GM19238 (cell line): ENCODE data around the gene WRAP53.

Experiments used
- DNase-seq: peaks from one replicate; pipeline ENCODE4 v3.0.0; 2011; ENCODE audit warnings: low spot score; ENCODE audit not compliant: insufficient read length

Gene WRAP53

DNA sequence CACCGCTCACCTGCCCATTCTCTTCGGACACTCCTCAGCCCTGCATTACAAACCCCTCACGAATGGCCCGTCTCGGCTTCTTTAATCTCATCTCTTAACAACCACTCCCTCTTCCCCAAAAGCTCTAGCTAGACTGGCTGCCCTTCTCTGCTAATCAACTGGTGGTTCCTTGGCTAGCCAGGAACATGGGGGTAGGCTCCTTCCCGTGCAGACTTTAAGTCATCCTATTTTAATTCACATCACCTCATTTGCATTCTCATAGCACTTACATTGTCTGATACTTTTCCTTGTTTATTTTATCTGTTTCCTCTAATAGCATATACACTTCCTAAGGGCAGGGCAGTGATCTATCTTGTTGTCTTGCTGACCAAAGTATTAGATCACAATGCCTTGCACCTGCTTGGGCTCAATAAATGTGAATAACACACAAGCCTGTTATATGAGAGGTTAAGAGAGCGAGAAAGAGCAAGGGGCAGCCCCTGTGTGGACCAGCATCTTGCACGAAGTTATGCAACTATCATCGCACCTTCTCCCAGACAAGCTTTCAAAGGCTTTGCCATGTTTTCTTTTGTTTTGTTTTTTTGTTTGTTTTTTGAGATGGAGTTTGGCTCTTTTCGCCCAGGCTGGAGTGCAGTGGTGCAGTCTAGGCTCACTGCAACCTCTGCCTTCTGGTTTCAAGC is 10.7 kb upstream of the WRAP53 start:
- no peak for DNase-seq

DNA sequence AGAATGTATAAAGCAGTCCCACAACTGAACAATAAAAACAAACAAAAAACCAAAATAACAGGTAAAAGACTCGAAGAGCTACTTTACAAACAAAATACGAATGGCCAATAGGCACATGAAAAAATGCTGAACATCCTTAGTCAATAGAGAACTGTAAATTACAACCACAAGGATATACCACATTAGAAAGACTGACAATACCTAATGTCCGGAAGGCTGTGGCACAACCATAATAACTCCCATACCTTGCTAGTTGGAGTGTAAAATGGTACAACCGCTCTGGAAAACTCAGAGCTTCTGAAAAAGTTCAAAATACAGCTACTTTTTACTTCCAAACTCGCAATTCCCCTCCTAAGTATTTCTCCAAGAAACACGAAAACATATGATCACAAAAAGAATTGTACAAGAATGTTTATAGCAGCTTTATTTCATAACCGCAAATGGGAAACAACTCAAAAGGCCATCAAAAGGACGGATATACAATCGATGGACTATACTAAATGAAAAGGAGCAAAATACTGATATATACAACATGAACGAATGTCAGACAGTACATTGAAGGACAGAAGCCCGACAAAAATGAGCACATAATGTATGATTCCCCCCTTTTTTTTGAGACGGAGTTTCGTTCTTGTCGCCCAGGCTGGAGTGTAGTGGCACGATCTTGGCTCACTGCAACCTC is 3.3 kb upstream of the WRAP53 start:
- no peak for DNase-seq

DNA sequence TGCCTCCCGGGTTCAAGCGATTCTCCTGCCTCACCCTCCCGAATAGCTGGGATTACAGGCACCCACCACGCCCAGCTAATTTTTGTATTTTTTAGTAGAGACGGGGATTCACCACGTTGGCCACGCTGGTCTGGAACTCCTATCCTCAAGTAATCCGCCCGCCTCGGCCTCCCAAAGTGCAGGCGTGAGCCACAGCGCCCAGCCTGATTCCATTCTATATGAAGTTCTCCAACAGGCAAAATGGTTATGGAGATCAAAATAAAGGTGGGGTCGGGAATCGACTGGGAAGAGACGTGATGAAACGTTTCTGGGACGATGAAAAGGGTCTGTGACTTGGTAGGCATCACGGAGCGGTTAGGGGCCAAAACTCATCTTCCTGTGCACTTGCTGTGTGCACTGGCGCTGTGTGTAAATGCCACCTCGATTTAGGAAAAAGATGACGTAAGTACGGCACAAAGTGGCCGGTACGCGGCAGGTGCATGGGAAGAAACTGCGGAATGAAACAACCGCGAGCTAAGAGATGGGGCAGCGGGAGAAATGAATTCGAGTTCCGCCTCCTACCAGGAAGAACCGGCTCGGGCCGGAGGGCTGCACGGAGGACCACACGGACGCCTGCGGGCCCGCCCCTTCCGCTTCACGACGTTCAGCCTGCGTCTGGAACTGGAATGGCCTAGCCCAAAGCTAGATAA is 2.6 kb upstream of the WRAP53 start:
- DNase-seq: peak; percentile 80

DNA sequence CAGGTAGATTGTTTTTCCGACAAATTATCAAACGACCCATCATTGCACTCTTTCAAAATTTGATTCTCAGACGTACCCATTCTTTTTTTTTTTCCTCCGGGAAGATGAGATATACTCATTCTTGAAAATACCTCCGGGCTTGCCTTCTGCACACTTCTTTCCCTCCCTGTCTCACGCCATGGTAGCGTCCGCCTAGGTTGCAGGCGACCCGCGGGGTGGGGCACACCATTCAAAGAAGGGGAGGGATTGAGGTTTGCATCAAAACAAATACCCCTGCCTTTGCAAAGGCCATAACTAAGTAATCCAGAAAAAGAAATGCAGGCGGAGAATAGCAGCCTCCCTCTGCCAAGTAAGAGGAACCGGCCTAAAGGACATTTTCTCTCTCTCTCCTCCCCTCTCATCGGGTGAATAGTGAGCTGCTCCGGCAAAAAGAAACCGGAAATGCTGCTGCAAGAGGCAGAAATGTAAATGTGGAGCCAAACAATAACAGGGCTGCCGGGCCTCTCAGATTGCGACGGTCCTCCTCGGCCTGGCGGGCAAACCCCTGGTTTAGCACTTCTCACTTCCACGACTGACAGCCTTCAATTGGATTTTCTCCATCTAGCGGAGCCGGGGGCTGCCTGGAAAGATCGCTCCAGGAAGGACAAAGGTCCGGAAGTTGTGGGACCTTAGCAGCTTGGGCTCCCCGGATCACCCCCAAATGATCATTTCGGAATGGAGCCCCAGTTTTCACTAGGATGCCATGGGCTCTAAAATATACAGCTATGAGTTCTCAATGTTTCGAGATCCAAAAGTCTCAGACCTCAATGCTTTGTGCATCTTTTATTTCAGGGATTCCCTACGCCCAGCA is 1.8 kb upstream of the WRAP53 start:
- peak; percentile 49 for DNase-seq

DNA sequence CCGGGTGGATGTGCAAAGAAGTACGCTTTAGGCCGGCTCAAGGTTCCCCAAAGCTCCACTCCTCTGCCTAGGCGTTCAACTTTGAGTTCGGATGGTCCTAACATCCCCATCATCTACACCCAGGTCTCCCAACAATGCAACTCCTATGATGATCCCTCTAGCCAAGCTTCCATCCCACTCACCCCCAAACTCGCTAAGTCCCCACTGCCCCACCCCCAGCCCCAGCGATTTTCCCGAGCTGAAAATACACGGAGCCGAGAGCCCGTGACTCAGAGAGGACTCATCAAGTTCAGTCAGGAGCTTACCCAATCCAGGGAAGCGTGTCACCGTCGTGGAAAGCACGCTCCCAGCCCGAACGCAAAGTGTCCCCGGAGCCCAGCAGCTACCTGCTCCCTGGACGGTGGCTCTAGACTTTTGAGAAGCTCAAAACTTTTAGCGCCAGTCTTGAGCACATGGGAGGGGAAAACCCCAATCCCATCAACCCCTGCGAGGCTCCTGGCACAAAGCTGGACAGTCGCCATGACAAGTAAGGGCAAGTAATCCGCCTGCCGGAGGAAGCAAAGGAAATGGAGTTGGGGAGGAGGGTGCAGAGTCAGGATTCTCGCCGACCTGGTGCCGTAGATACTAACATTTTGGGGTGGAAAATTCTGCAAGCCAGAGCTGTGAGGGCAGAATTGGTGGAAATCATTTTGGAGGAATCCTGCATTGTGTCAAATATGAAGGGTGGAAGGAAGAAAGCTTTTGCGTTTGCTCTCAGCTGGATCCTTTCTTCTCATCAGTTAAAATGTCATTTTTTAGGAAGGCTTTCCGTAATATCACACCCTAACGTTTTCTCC is 987 bp upstream of the WRAP53 start, which contains the start of gene TP53:
TSS of gene TP53 (minus strand) at position 419 of the 836 bp plus-strand sequence. CDS start 10,896 bp downstream, outside the sequence.
- DNase-seq: peak; percentile 63

DNA sequence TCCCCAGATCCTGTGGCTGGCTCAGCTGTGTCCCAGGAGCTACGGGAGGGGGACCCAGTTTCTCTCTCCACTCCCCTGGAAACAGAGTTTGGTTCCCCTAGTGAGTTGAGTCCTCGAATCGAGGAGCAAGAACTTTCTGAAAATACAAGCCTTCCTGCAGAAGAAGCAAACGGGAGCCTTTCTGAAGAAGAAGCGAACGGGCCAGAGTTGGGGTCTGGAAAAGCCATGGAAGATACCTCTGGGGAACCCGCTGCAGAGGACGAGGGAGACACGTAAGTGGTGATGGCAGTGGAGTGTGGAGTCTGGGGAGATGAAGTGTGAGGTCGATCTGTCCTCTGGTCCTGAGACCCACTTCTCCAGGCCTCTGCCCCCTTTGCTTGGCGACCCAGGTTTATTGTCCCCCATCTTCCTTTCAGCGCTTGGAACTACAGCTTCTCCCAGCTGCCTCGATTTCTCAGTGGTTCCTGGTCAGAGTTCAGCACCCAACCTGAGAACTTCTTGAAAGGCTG is 585 bp downstream of the WRAP53 start:
- DNase-seq: no peak

DNA sequence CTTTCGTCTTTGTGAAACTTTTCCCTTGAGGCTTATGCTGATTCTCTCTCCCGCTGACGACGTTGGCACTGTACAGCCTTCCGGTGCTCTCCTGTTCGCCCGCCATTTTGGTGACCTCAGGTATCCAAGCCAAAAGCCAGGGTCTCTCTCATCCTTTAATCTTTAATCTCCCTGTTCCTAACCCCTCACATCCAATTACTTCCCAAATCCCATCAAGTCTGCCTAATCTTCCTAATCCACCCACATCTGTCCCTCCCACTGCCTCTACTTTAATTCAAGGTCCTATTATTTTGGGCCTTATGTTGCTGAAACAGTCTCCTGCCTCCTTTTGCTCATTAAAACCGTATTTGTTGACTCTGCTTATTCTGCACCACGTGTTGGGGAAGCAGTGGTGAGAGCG is 7.3 kb downstream of the WRAP53 start:
- DNase-seq: no peak

DNA sequence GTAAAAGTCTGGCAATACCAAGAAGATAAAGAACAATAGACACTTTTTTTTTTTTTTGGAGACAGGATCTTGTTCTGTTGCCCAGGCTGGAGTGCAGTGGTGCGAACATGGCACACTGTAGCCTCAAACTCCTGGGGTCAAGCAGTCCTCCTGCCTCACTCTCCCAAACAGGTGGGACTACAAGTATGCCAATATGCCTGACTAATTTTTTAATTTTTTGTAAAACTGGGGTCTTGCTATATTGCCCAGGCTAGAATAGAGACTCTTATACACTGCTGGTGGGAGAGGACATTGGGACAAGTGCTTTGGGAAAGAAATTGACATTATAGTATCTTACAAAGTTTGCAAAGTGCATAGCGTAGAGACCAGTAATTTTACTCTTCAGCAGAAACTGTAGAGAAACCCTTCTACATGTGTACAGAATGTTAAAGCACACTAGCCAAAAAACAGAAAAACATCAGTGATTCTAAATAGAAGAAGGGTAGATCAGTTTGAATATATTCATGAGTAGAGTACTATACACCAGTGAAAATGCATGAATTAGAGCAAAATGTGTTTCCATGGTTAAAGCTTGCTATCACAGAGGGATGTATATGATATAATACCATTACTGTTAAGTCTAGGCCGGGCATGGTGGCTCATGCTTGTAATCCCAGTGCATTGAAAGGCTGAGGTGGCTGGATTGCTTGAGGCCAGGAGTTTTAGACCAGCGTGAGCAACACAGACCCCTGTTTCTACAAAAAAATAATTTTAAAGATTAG is 9.7 kb downstream of the WRAP53 start:
- DNase-seq: no peak

DNA sequence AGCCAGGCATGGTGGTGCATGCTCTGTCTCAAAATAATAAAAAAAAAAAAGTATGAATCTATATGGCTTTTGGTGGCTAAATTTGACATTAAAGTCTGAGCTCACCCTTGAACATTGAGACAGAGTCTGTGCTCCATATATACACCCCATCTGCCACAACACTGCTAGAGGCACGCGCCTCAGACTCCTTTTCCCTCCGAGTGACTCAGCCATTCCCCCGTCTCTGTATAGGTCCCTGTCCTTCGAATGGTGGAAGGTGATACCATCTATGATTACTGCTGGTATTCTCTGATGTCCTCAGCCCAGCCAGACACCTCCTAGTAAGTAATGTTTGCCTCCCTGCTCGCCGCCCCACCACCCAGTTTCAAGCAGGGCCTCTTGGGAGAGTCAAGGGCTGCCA is 12.2 kb downstream of the WRAP53 start:
- DNase-seq: no peak

DNA sequence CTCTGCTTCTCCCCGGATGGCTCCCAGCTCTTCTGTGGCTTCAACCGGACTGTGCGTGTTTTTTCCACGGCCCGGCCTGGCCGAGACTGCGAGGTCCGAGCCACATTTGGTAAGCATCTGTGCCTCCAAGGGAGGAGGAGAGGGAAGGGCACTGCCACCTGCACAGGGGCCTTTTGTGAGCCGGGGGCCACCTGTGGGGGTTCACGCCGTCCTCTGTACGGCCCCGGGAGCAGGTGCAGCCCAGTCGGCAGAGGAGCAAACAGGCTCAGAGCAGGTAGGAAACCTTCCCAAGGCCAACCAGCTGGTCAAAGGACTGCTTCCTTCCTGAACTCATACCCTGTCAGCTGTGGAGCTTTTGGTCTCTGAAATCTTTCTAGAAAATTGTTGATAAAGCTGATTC is 13.4 kb downstream of the WRAP53 start:
- no peak for DNase-seq

DNA sequence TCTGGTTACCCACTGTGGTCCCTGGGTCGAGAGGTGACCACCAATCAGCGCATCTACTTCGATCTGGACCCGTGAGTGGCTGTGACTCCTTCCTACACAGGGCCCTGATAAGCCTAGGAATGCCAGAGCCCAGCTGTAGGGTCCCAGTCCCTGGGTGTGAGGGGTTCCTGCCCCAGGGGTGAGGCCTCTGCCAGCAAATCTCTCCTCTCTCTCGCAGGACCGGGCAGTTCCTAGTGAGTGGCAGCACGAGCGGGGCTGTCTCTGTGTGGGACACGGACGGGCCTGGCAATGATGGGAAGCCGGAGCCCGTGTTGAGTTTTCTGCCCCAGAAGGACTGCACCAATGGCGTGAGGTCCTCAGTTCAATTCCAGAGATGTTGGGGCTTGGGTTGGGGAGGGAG is 14.5 kb downstream of the WRAP53 start:
- no peak for DNase-seq

DNA sequence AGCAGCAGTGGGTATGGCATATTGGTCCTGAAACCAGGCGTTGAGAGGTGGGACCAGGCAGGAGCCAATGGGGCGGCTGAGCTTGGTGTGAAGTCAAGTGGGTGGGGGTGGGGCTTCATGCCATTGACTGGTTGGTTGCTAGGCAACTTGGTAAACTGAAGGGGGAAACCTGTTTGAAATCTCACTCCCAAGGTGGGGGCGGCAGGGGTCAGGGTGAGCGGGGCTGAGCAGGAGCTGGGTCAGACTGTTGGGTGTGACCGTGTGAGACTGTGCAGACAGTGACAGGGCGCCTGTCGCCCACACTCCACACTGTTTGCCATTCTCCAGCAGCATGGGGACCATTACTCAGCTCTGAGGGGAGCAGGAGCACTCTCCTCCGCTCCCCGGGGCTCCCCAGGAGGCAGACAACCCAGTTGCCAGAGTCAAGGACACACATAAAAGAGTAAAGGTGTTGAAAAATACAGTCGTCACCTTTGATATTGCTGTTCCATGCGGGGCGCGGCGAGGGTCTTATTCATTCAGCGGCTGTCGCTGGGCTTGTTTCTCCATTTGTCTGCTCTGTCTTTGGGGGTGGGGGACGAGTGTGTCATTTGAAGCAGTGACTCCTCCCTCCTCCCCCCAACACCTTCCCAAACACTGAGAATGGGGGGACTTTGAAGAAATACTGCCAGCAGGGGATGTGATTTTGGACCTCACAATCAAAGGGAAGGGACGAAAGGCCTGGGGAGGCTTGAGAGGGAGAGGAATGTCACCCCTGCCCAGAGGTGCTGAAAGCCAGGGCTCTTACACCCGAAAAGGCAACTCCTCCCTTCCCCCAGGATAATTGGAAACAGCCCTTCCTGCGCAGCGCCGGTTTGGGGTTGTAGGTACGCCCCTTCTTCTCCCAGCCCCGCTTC is 15.6 kb downstream of the WRAP53 start:
- no peak for DNase-seq

DNA sequence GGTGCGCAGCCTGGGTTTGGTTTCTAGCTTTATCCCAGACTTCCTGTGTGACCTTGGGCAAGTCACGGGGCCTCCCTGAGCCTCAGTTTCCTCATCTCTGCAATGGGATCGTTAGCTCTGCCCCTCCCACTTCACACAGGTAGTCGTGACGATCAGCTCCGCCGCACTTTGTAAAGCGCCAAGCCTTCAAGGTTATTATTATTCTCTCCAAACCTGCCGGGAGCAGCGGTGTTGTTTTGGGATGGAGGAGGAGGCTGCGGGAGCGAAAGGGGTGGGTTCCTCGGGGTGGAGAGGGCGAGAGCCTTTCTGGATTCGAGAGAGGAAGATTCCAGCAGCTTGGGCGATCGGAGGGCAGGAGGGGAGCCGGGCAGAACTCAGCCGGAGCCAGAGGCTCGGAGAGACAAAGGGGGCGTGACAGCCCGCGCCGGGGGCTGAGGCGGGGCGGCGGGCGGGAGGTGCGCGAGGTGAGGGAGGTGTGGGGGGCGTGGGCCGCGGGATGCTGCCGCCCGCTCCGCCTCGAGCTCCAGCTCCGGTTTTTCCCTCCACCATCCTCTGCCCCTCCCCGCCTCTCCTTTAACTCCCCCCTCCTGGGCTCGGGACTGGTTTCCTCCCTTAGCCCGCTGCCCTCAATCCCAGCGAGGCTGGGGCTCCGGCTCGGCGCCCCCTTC is 16.5 kb downstream of the WRAP53 start, which contains the start of gene EFNB3:
TSS of gene EFNB3 (plus strand) at position 602 of the 668 bp plus-strand sequence. CDS start 397 bp downstream, outside the sequence.
- DNase-seq: no peak

DNA sequence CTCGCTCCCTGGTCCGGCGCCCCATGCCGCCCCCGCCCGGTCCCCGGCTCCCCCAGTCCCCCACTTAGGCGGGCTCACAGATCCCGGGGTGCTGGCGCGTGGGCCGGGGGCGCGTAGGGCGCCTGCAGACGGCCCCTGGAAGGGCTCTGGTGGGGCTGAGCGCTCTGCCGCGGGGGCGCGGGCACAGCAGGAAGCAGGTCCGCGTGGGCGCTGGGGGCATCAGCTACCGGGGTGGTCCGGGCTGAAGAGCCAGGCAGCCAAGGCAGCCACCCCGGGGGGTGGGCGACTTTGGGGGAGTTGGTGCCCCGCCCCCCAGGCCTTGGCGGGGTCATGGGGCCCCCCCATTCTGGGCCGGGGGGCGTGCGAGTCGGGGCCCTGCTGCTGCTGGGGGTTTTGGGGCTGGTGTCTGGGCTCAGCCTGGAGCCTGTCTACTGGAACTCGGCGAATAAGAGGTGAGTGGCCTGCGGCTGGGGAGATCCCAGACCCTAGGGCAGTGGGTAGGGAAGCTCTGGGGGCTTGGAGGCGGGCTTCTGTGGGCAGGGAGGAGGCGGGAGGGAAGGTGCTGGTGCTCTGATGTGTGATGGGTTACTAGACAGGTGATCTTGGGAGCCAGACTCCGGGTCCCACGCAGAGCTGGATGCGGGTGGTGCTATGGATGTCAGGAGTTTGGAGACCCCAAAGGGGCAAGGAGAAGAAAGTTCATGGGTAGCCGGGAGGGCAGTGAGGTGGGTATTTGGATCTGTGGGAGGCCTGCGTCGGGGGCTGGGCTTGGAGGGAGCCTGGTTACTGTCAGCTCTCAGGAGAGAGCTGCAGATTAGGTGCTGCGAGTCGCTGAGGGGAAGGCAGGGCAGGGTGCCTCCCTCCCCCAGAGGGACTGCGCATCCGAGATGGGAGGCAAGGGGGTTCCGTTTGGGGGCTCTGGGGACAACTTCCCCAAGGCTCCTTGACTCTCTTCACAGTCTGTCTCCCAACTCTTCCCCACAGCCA is 17.3 kb downstream of the WRAP53 start:
- no peak for DNase-seq

DNA sequence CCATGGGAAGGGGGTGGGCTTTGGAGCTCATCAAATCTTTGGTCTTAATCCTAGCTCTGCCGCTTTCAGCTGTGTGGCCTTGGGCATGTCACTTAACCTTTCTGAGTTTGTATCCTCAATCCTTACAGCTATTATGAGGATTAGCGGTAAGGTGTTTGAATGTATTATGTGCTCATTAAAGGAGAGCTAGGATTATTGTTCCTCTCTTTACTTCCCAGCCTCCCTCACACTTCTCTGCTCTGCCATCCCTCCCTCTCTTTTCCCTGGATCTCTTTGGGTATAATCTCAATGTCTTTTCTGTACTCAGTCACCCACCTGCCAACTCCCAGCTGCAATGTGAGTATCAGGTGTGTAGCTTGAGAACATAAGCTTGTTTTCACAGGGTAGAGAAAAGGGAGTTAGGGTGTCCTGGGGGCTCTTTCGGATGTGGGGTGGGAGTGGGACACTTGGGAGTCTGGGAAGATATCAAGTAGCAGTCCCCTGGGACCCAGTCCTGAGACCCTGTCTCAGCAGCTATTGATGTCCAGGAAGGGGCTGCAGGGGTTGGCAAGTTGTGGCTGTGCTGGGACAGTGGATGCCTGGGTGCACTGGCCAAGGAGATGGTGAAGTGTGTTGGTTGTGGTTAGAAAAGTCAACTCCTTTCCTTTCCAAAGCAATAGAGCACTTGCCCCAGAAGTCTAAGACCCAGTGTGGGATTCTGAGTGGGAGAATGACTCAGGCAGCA is 18.5 kb downstream of the WRAP53 start:
- no peak for DNase-seq

DNA sequence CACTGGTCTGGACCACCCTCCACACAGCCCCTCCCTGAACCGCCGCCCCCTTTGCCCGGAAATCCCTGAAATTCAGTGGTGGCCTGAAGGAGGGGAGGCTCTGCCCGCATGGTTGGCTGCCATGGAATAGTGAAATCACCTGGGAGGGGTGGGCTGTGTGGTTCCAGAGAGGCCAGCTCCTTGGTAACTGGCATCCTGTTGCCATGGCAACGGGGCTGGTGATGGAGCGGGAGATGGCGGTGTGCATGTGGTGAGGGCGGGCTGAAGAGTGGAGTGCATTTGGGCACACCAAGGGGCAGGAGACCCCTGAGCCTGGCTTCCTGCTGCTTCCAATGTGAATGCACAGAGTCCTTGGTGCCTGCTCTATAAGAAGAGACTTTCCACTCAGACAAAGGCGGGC is 19.2 kb downstream of the WRAP53 start:
- DNase-seq: no peak
